GM12892 (cell line): ENCODE results near the gene NR1I2.

Source experiments
- DNase-seq: peaks from one replicate; pipeline ENCODE4 v3.0.0; 2011; ENCODE audit not compliant: insufficient read length
- FAIRE-seq: peaks from 2 replicates; lab custom pipeline; 2011; peaks lifted over from hg19 to GRCh38; lab: Jason Lieb, UNC
- POLR2A ChIP-seq: IDR thresholded peaks from 2 replicates; pipeline ENCODE4 v1.6.1; 2011; ENCODE audit warnings: low read depth, low read length, control low read depth
- POLR2AphosphoS5 ChIP-seq: IDR thresholded peaks from 2 replicates; pipeline ENCODE4 v1.6.1; 2011; ENCODE audit warnings: low read depth, low read length, control low read depth
- TAF1 ChIP-seq: IDR thresholded peaks from 2 replicates; pipeline ENCODE4 v1.6.1; 2011; ENCODE audit warnings: low read depth, mild to moderate bottlenecking, control low read depth, low read length, borderline replicate concordance

NR1I2 gene

DNA sequence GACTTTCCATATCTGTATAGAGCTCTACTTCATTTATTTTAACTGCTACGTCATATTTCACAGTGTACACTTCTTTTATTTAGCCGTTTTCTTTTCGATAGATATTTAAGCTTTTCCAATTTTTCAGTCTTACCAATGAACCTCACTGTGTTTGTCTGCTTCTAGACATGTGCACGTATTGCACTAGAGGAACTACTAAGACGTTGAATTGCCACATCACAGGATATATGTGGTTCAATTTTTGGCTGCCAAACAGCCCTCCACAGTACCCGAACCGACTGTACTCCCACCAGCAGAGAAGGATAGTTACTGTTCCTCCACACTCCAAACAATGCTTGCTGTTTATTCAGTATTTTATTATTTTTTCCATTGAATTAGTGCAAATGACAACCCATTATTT is 2.0 kb downstream of the NR1I2 start:
- FAIRE-seq, result no peak
- DNase-seq, result no peak
- no peak for TF ChIP-seq POLR2A

- TF ChIP-seq POLR2A (no peak), POLR2AphosphoS5 (no peak), TAF1 (no peak)
- no peak for DNase-seq
- no peak for FAIRE-seq
Observed at GRCh38 chr3:119786409-119786808, 4.5 kb downstream of the NR1I2 start.

DNA sequence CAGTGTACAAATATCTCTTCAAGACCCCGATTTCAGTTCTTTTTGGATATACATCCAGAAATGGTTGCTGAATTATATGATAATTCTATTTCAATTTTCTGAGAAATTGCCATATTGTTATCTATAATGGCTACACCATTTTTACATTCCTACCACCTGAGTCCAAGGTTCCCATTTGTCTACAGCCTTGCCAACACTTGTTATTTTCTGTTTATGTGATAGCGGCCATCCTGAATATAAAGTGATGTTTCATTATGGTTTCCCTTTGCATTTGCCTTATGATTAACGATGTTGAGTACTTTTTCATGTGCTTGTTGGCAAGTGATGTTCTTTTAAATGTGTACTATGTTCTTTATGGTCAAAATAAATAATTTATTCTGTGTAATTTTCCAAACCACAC is 8.5 kb downstream of the NR1I2 start:
- TF ChIP-seq POLR2A (no peak), TAF1 (no peak), POLR2AphosphoS5 (no peak)
- no peak for DNase-seq
- FAIRE-seq, result no peak

DNA sequence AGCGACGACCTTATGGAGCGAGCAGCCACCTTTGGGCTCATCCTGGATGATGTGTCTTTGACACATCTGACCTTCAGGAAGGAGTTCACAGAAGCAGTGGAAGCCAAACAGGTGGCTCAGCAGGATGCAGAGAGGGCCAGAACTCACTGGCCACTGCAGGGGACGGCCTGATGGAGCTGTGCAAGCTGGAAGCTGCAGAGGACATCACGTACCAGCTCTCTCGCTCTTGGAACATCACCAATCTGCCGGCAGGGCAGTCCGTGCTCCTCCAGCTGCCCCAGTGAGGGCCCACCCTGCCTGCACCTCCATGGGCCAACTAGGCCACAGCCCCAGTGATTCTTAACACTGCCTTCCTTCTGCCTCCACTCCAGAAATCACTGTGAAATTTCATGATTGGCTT is 10.4 kb downstream of the NR1I2 start:
- TF ChIP-seq TAF1, result no peak
- TF ChIP-seq POLR2A, result no peak
- no peak for TF ChIP-seq POLR2AphosphoS5
- FAIRE-seq (no peak), DNase-seq (no peak)

- TF ChIP-seq POLR2AphosphoS5 (no peak), TAF1 (no peak)
- DNase-seq (no peak), FAIRE-seq (no peak)
Observed at GRCh38 chr3:119794401-119794800, 12.5 kb downstream of the NR1I2 start.

- FAIRE-seq, result no peak
- TF ChIP-seq POLR2AphosphoS5 (no peak), POLR2A (no peak), TAF1 (no peak)
- DNase-seq, result no peak
Observed at GRCh38 chr3:119794971-119795612, 13.2 kb downstream of the NR1I2 start.

DNA sequence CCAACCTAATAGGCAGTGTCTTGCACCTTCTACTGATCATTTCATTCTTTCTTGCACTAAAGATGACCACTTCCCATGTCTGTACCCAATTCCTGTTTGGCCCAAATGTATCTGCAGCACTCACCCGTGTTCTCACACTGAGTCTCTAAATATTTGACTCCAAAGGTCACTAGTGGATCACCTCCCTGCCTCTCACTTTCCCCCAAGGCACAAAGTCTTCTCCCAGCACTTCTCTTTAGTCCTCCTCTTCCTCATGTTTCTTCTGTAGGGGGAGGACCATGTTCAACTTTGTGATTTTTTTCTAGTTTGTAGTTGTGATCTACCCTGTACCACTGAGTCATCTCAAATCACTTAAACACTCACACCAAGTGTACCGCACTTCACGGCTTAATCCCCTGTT is 13.9 kb downstream of the NR1I2 start:
- no peak for TF ChIP-seq POLR2A
- TF ChIP-seq TAF1, result no peak
- no peak for TF ChIP-seq POLR2AphosphoS5
- no peak for DNase-seq
- no peak for FAIRE-seq

GRCh38 chr3:119796368-119796767 is 14.5 kb downstream of the NR1I2 start:
- TF ChIP-seq POLR2A, result no peak
- TF ChIP-seq POLR2AphosphoS5, result no peak
- TF ChIP-seq TAF1, result no peak
- DNase-seq (no peak), FAIRE-seq (no peak)

DNA sequence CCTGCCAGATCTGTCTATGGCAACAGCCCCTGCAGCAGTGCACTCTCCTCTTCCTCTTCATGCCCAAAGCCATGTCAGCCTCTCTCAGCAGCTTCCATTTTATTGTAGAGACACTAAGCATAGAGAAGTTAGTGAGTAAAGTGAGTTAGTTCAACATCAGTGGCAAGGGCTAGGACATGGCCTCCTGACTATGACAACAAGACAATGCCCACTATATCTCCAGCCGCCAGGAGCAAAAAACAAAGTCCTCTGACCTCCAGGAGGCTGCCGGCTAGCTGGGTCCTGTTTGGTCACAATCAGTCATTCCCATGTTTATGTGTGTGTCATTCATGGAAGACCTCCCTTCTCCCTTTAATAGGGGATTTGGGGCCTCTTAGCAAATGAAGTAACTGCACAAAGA is 14.9 kb downstream of the NR1I2 start:
- no peak for FAIRE-seq

GRCh38 chr3:119800844-119801243 is 18.9 kb downstream of the NR1I2 start:
- DNase-seq (no peak), FAIRE-seq (no peak)
- no peak for TF ChIP-seq POLR2AphosphoS5

More for the DNA sequence above, 14.9 kb downstream of the NR1I2 start:
- no peak for DNase-seq
- no peak for TF ChIP-seq POLR2A
- TF ChIP-seq POLR2AphosphoS5, result no peak
- no peak for TF ChIP-seq TAF1

- no peak for FAIRE-seq
- TF ChIP-seq POLR2A (no peak), POLR2AphosphoS5 (no peak), TAF1 (no peak)
Observed at GRCh38 chr3:119808244-119808643, 26.3 kb downstream of the NR1I2 start.

DNA sequence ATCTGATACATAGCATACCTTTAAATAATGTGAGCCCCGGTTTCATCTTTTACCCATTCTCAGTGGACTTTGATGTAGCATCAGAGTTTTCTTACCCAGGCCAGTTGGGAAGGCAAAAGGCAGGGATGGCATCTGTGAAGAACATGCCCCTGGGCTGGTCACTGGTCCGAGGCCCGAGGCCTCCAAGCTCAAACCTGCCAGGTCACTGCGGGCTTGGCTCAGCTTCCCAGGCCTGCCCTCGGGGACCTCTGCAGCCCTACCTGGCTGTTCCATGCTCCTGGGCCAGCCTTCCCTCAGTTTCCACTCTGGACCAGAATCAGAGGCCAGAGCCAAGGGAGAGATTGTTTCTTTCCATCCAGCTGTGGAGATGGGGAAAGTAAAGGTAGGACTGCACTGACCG is 26.9 kb downstream of the NR1I2 start:
- no peak for TF ChIP-seq POLR2AphosphoS5
- FAIRE-seq (no peak), DNase-seq (no peak)

More at GRCh38 chr3:119808244-119808643, 26.3 kb downstream of the NR1I2 start:
- DNase-seq, result no peak
